ENCODE data around the gene HSD17B11. TPM values are rescaled to one million over a fixed set of nuclear protein-coding genes. Genes with fewer than 3 reads are reported as not detected.

The HSD17B11 gene
- total and polyA plus RNA-seq, 2 of the 8 experiments (the other 6 are each of a cell fraction or from before 2014, with no cell fraction given): 6.0 to 9.0 TPM

GRCh38 chr4:87345139-87345538 lies 45.8 kb downstream of the HSD17B11 start:
- POLR2A ChIA-PET (ENCODE audit: partially characterized antibody): no interaction called here
- Histone ChIP-seq H3K27ac (ENCODE audit: low read depth, low read length) (no peak overlapping the region), H3K9ac (replicated peaks in 1 of 4; ENCODE audit: extremely low read depth in 1 of 4, low read depth in 3 of 4, low read length in 3 of 4) (no peak overlapping the region), H3K23ac (ENCODE audit: insufficient read length) (no peak overlapping the region), H2AFZ (ENCODE audit: low read length) (no peak overlapping the region), H4K91ac (replicated peaks; ENCODE audit: insufficient read length, low read length) (no peak overlapping the region), H3K4me1 (replicated peaks in 1 of 4; ENCODE audit: control insufficient read depth in 3 of 4, insufficient read depth in 4 of 4, low read length in 3 of 4) (no peaks in the 10 kb centered on the region), H4K8ac (ENCODE audit: extremely low read depth, insufficient read depth, low read length) (no peak overlapping the region), H3K14ac (ENCODE audit: insufficient read length) (no peak overlapping the region), H3K36me3 (ENCODE audit: control insufficient read depth in 2 of 4, insufficient read depth in 4 of 4, low read length in 3 of 4) (no peaks in the 10 kb centered on the region), H3K4me3 (ENCODE audit: extremely low read depth in 1 of 4, insufficient read depth in 2 of 4, low read depth in 3 of 4, low read length in 4 of 4) (no peak overlapping the region), H2BK120ac (replicated peaks; ENCODE audit: low read depth, low read length) (no peak overlapping the region), H2BK12ac (ENCODE audit: low read depth, low read length) (no peak overlapping the region), H3K9me3 (ENCODE audit: insufficient read depth in 2 of 2, low read depth in 1 of 2, low read length in 1 of 2) (no peaks in the 10 kb centered on the region), H4K20me1 (replicated peaks in 1 of 2; ENCODE audit: control insufficient read depth in 1 of 2, insufficient read depth in 2 of 2, low read length in 2 of 2) (no peaks in the 10 kb centered on the region), H2BK15ac (ENCODE audit: low read length) (no peak overlapping the region), H3K27me3 (replicated peaks in 1 of 4; ENCODE audit: control insufficient read depth in 3 of 4, extremely low read depth in 1 of 4, insufficient read depth in 3 of 4, low read length in 3 of 4) (no peaks in the 10 kb centered on the region), H2BK5ac (ENCODE audit: low read depth, low read length) (no peak overlapping the region), H3K18ac (ENCODE audit: extremely low read depth, low read length) (no peak overlapping the region), H4K5ac (ENCODE audit: insufficient read length, low read depth, low read length) (no peak overlapping the region), H3K79me1 (ENCODE audit: low read depth, low read length) (no peaks in the 10 kb centered on the region), H3K23me2 (ENCODE audit: low read depth, low read length) (no peaks in the 10 kb centered on the region), H2AK5ac (ENCODE audit: low read depth, low read length) (no peak overlapping the region), H3K4ac (replicated peaks; ENCODE audit: insufficient read length, low read depth, low read length) (no peak overlapping the region), H2BK20ac (ENCODE audit: low read length) (no peak overlapping the region), H3K79me2 (ENCODE audit: control insufficient read depth in 1 of 2, insufficient read depth in 2 of 2, low read length in 2 of 2) (no peaks in the 10 kb centered on the region), H3K4me2 (ENCODE audit: insufficient read depth in 1 of 2, low read depth in 2 of 2, low read length in 2 of 2) (no peak overlapping the region), H3K56ac (replicated peaks; ENCODE audit: insufficient read length, low read depth, low read length) (no peak overlapping the region)
- FAIRE-seq (no peak), DNase-seq (ENCODE audit: low read depth in 1 of 2, low spot score in 2 of 2) (no peak)
- CTCF ChIA-PET (ENCODE audit: partially characterized antibody): no interaction called here
- no peak for TF ChIP-seq TBP (IDR thresholded peaks at IDR 0.05; ENCODE audit: low read depth, low read length)
- no peak for TF ChIP-seq YY1 (IDR thresholded peaks at IDR 0.05; ENCODE audit: low read depth, low read length)
- TF ChIP-seq TAF1 (IDR thresholded peaks at IDR 0.05; ENCODE audit: low read depth, low read length): no peak

All from H1 (cell line).